Tibial nerve (tissue), 4 donors: Measurements from ENCODE around the gene PIK3R1. TPM values are rescaled to one million over a fixed set of nuclear protein-coding genes. Genes with fewer than 3 reads are reported as not detected.
A peak's percentile ranks its signal among the peaks of the same experiment; 100 is the strongest.

Experiments used
- DNase-seq, 2 donors: peaks; one replicate each; pipeline ENCODE4 v3.0.0-alpha.2; 2019; ENCODE audit warnings: low spot score in 2 of 2
- H3K27ac ChIP-seq, 4 donors: fragments of 200-600 bp; sonication (generic) in 3 of 4; one replicate each; pipeline ENCODE4 v1.5.1; 2017 to 2019; ENCODE audit warnings: mild to moderate bottlenecking in 1 of 4
- H3K27me3 ChIP-seq, 2 donors: fragments of 200-600 bp; sonication (generic) in 1 of 2; one replicate each; pipeline versions ENCODE4 v1.5.1 to v1.6.0; 2017 to 2019
- H3K36me3 ChIP-seq, 3 donors: fragments of 200-600 bp; sonication (generic); one replicate each; pipeline ENCODE4 v1.5.1; 2018 to 2019
- H3K4me1 ChIP-seq, 4 donors: fragments of 200-600 bp; sonication (generic) in 3 of 4; one replicate each; pipeline ENCODE4 v1.5.1; 2017 to 2019
- H3K4me3 ChIP-seq, 4 donors: fragments of 200-600 bp; sonication (generic) in 3 of 4; one replicate each; pipeline ENCODE4 v1.5.1; 2017 to 2019; ENCODE audit warnings: mild to moderate bottlenecking in 1 of 4, moderate library complexity in 1 of 4
- H3K9me3 ChIP-seq, 4 donors: fragments of 200-600 bp; sonication (generic) in 3 of 4; one replicate each; pipeline ENCODE4 v1.5.1; 2017 to 2019
- CTCF ChIP-seq, 5 experiments: fragments of 200-600 bp in 3 of 5; fragments of 450-650 bp in 2 of 5; sonication (generic) in 3 of 5; IDR thresholded peaks; one replicate each; pipeline ENCODE4 v1.5.1; 2016 to 2019; ENCODE audit warnings: antibody characterized with exemption in 5 of 5, mild to moderate bottlenecking in 3 of 5, moderate library complexity in 2 of 5
- EP300 ChIP-seq, 2 donors: sonication (generic); formaldehyde crosslinking; IDR thresholded peaks; one replicate each; pipeline ENCODE4 v1.6.1; 2017; ENCODE audit warnings: antibody characterized with exemption in 2 of 2, mild to moderate bottlenecking in 1 of 2
- POLR2A ChIP-seq, 2 donors: fragments of 450-650 bp; IDR thresholded peaks; one replicate each; pipeline ENCODE4 v1.6.1; 2017; ENCODE audit warnings: antibody characterized with exemption in 2 of 2, mild to moderate bottlenecking in 2 of 2, moderate library complexity in 2 of 2
- WGBS, 2 donors: methylation state at CpG; one replicate each; pipeline ENCODE4 v1.1.5; 2018; 5-methylcytosine and 5-hydroxymethylcytosine counted together
- total RNA-seq, 4 donors: library from RNA; depleted of rRNA; stranded (reverse); fragments of >200 nt; gene quantifications; one replicate each; pipeline ENCODE4 v1.1.0, GENCODE V29; 2016

Gene PIK3R1
- total RNA-seq, 4 donors from 2014 or later, result 166 to 621 (median 433) TPM

DNA sequence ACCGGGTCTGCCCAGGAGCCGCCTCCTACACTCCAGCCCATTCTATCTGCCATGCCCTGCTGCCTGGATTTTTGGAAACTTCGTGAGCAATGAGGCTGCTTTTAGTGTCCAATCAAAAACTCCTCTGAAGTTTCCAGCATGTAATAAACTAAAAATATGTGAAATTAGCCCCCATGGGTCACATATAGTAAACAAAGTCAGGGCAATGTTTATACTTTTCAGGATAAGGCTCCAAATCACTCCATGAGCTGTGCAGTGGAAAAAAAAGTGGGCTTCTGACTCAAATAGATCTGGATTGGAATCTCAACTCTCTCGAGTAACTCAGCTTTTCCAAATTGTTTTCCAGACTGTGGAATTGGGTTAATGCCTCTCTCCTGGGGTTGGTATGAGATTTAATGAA lies 68.2 kb downstream of the PIK3R1 start:
- peak overlapping the region in 2 of 4 donors; percentile 66 to 72 for H3K27ac ChIP-seq
- H3K4me1 ChIP-seq, result peaks cover 0 to 98% (median 46%) of the 10 kb centered on the region in 4 donors
- no peak overlapping the region for H3K4me3 ChIP-seq
- no peaks in the 10 kb centered on the region for H3K27me3 ChIP-seq
- DNase-seq, result no peak
- H3K36me3 ChIP-seq, result peaks cover 7 to 64% (median 7%) of the 10 kb centered on the region in 3 donors
- TF ChIP-seq CTCF (IDR thresholded peaks at IDR 0.05), result no peak
- no peak for TF ChIP-seq POLR2A (IDR thresholded peaks at IDR 0.05)
- no peak for TF ChIP-seq EP300 (IDR thresholded peaks at IDR 0.05)
- 43 to 61% methylated on average over 4 of the region's 4 CpGs for WGBS, 2 donors
- no peaks in the 10 kb centered on the region for H3K9me3 ChIP-seq

GRCh38 chr5:68285075-68285840 lies 69.7 kb downstream of the PIK3R1 start:
- Histone ChIP-seq H3K27me3 (no peaks in the 10 kb centered on the region), H3K4me1 (peaks cover 0 to 98% (median 58%) of the 10 kb centered on the region in 4 donors), H3K27ac (peak overlapping the region in 3 of 4 donors; percentile 13 to 72 (median 66)), H3K9me3 (no peaks in the 10 kb centered on the region), H3K36me3 (peaks cover 7 to 49% (median 7%) of the 10 kb centered on the region in 3 donors), H3K4me3 (no peak overlapping the region)
- no peak for DNase-seq
- 64 to 75% methylated on average over 3 of the region's 3 CpGs for WGBS, 2 donors
- no peak for TF ChIP-seq EP300 (IDR thresholded peaks at IDR 0.05)
- no peak for TF ChIP-seq POLR2A (IDR thresholded peaks at IDR 0.05)
- TF ChIP-seq CTCF (IDR thresholded peaks at IDR 0.05), result no peak

DNA sequence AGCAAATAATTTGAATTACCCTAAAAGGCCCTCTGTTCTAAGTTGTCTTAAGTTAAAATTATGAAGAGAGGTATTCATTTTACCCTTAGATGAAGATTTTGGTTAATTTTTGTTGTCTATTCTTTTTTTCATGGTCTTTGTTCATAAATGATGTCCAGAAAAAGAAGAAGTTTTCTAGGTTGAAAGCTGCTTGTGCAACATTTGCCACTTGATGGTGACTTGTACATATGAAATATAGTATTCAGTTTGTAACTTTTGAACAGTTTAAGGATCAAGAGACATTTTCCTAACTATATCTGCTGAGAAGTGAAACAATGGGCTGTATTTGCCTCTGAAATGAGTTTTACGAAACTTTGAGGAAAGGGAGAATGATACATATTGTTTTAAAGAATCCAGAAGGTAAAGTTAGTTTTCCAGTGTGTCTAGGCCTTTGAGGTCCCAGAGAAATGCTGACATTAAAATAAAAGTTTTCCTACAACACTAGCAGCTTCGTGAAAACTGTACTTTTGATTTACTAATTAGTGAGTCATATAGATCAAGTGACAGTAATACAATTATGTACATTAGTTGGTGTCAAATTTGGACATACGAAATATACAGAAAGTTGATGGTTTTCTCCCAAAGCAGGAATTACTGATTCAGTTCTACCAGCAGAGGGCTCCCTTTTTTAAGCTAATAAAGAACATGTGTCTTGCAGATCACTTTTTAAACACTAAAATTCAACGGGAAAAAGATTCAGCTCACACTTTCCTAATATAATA lies 70.5 kb downstream of the PIK3R1 start:
- H3K36me3 ChIP-seq, result peaks cover 4 to 42% (median 7%) of the 10 kb centered on the region in 3 donors
- no peaks in the 10 kb centered on the region for H3K27me3 ChIP-seq
- 17 to 18% methylated on average over 4 of the region's 4 CpGs for WGBS, 2 donors
- peak overlapping the region in 3 of 4 donors; percentile 13 to 72 (median 66) for H3K27ac ChIP-seq
- peaks cover 0 to 99% (median 65%) of the 10 kb centered on the region in 4 donors for H3K4me1 ChIP-seq
- TF ChIP-seq CTCF (IDR thresholded peaks at IDR 0.05) (peak; percentile 61 to 82 (median 62)), EP300 (IDR thresholded peaks at IDR 0.05) (peak in 1 of 2 donors; percentile 5), POLR2A (IDR thresholded peaks at IDR 0.05) (no peak)
- H3K4me3 ChIP-seq, result no peak overlapping the region
- no peaks in the 10 kb centered on the region for H3K9me3 ChIP-seq
- peak in 1 of 2 donors; percentile 43 for DNase-seq

DNA sequence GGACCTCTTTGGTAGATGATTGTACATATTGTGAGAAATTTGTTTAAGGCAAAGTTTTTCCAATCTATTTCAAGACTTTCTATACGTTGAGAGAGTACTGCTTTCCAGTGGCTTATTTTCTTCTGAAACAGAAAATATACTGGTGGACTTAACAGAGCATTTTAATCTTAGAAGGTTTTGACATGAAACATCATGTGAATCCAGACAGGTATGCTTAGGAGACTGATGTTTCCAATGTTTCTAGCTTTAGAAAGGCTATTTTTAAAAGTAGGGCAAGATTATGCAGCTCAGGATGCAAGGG lies 71.0 kb downstream of the PIK3R1 start:
- H3K9me3 ChIP-seq, result no peaks in the 10 kb centered on the region
- WGBS, 2 donors, result 12 to 33% methylated on average over 1 of the region's 1 CpG
- peak overlapping the region in 3 of 4 donors; percentile 13 to 88 (median 84) for H3K27ac ChIP-seq
- H3K4me1 ChIP-seq, result peaks cover 0 to 100% (median 70%) of the 10 kb centered on the region in 4 donors
- peaks cover 0 to 37% (median 7%) of the 10 kb centered on the region in 3 donors for H3K36me3 ChIP-seq
- no peaks in the 10 kb centered on the region for H3K27me3 ChIP-seq
- TF ChIP-seq CTCF (IDR thresholded peaks at IDR 0.05), result no peak
- no peak for TF ChIP-seq POLR2A (IDR thresholded peaks at IDR 0.05)
- no peak for TF ChIP-seq EP300 (IDR thresholded peaks at IDR 0.05)
- H3K4me3 ChIP-seq, result no peak overlapping the region
- no peak for DNase-seq

DNA sequence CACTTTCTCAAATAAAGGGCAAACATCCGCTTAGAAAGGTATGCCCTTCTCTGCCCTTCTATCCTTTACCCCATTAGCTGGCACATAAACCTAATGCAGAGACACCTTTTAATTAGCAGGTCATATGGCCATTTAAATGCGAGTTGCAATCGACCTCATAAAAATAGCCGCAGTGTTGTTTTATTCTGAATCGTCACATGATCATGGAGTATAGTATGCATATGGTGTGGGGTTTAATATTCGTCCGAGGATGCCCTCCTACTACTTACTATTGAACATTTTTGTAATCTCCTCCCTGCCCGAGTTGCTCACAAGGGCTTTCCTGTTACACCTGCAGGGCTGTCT lies 72.0 kb downstream of the PIK3R1 start:
- peaks cover 0 to 100% (median 77%) of the 10 kb centered on the region in 4 donors for H3K4me1 ChIP-seq
- no peak for TF ChIP-seq POLR2A (IDR thresholded peaks at IDR 0.05)
- TF ChIP-seq EP300 (IDR thresholded peaks at IDR 0.05), result no peak
- no peak for TF ChIP-seq CTCF (IDR thresholded peaks at IDR 0.05)
- peak overlapping the region in 2 of 4 donors; percentile 54 to 57 for H3K4me3 ChIP-seq
- peaks cover 0 to 31% (median 1%) of the 10 kb centered on the region in 3 donors for H3K36me3 ChIP-seq
- 30 to 34% methylated on average over 8 of the region's 8 CpGs for WGBS, 2 donors
- no peak for DNase-seq
- H3K27ac ChIP-seq, result peak overlapping the region; percentile 56 to 88 (median 82)
- H3K27me3 ChIP-seq, result no peaks in the 10 kb centered on the region
- no peaks in the 10 kb centered on the region for H3K9me3 ChIP-seq
